KOPT-K1 (cell line): ENCODE measurements around the gene CALML5.

Experiments used
- H3K27ac ChIP-seq: fragments of 200-600 bp; sonication (generic); 2 replicates; pipeline ENCODE4 v1.5.1; 2016; ENCODE audit warnings: antibody characterized with exemption, mild to moderate bottlenecking, low read depth, low read length; ENCODE audit not compliant: poor library complexity, severe bottlenecking
- H3K36me3 ChIP-seq: fragments of 200-600 bp; sonication (generic); 2 replicates; pipeline ENCODE4 v1.5.1; 2017; ENCODE audit warnings: antibody characterized with exemption, mild to moderate bottlenecking, low read length, moderate library complexity; ENCODE audit not compliant: insufficient read depth
- H3K9me3 ChIP-seq: fragments of 200-600 bp; sonication (generic); 2 replicates; pipeline ENCODE4 v1.5.1; 2017; ENCODE audit warnings: antibody characterized with exemption, low read length, mild to moderate bottlenecking; ENCODE audit not compliant: insufficient read depth, poor library complexity, severe bottlenecking

CALML5 gene

GRCh38 chr10:5537684-5538083 is 38.3 kb upstream of the CALML5 start:
- H3K9me3 ChIP-seq = peaks cover 21% of the 10 kb centered on the region
- no peak overlapping the region for H3K27ac ChIP-seq
- no peaks in the 10 kb centered on the region for H3K36me3 ChIP-seq

DNA sequence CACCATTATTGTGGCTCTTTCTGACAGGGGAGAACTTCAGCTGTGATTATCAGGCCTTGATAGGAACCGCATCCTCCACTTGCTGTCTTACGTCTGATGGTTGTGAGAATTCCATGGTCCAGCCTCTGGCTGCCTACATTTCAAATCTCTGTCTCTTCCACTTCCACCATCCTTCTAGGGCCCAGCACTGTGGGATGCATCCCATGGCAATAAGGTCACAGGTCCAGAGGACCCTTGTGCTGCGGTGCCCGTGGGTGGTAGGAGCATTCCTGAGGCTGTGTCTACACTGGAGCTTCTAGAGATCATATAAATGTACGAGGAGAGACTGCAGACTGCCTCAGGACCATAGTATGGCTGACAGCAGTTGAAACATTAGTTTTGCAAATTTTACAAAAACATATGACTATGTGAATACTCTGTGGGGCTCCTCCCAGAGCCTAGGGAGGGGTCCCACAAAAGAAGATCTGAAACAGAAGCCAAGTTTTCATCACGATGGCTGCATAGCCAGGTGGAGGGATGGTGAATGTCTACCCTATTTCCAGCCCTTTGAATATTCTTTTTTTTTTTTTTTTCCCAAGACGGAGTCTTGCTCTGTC is 37.2 kb upstream of the CALML5 start:
- no peaks in the 10 kb centered on the region for H3K36me3 ChIP-seq
- no peak overlapping the region for H3K27ac ChIP-seq

DNA sequence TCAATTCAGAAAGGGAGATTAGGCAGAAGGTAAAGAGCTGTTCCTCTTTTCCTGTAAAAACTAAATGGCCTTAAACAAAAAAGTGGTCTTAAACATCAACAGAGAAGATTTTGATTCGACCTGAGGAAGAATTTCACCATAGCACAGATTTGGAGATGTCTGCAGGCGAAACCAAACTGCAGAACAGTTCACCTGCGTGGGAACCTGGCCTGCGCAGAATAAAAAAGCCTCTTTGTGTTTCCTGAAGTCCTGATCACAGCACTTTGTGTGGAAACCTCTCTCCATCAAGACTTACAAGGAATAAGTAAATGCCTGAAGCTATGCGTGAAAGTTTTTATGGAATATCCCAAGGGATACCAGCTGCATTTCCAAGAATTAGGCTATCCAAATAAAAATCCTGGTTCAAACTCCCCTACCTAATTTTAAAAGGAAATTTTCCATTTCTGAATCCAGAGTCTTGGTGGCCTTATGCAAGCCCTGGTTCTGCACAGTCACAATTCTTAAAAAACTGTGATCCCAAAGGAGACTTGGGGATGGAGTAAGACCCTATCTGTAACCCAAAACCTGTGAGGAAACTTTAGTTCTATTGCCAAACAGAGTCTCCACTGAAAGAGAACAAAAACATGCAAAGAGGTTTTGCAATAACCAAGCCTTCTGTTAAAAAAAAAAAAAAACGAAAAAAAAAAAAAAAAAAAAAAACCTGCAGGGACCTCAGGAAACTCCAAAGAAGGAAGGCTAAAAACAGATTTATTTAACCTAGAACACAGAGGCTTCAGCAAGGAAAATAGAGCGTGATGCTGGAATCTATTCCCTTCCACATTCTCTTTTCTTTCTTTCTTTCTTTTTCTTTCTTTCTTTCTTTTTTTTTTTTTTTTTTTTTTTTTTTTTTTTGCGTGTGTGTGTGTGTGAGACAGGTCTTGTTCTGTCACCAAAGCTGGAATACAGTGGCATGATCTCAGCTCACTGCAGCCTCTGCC is 35.8 kb upstream of the CALML5 start:
- Histone ChIP-seq H3K36me3 (no peaks in the 10 kb centered on the region), H3K27ac (no peak overlapping the region), H3K9me3 (no peaks in the 10 kb centered on the region)

More for the DNA sequence above, 37.2 kb upstream of the CALML5 start:
- H3K9me3 ChIP-seq = peaks cover 10% of the 10 kb centered on the region

DNA sequence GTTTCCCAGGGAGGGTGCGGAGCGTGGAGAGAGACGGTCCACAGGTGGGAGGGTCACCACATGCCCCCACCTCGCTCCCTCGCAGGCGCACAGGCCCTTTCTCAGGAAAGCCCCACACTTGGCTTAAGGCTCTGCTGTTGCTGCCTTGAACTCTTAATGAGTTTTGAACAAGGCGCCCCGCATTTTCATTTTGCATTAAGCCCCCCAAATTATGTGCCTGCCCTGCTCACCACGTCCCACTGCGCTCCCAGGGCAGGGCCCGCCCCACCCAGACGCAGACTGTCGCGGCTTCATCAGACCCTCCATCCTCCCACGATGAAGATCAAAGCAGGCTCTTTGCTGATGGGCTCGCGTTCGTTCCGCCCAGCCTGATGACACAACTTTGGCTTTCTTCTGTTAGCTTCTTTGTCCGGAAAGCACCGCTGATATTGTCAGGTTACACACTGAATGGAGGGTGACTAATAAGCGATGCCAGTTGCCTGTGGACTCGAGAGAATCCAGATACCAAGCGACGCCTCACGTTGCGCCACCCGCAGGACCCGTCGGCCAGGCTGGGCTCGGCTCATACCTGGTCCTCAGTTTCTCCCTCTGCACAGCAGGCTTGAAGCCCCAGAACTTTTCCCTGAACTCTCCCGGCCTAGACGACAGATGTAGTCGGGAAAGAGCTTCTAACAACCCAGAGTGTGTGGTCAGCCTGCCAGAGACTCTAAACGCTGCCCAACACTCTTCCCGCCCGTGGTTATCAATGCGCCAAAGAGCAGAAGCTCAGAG is 34.9 kb upstream of the CALML5 start:
- no peak overlapping the region for H3K27ac ChIP-seq
- H3K9me3 ChIP-seq = no peaks in the 10 kb centered on the region
- no peaks in the 10 kb centered on the region for H3K36me3 ChIP-seq

DNA sequence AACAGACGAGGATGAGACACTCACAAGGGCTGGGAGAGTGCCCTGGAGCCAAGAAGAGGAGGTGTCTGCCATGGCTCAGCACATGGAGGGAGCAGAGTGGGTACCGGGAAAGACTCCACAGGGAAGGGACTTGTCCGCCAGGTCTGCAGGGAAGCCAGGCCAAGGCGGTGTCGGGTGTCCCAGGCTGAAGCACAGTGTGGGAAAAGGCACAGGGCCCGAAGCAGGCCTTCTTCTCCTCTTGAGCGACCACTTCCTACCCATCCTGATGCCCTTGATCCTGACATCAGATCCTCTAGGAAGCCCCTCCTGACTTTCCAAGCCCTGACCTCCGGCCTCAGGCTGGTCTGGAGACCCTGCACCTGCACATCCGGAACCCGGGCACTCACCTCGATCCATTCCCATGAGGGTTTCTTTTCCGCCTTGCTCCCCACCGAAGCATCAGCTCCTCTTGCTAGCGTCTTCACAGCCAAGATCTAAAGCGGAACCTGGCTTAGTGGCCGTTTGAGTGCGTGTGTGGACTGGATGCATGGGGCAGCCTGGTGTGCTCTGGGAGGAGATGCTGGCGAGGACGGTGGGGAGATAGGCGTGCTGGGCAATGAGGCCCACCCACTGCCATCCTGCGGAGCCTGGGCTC is 33.8 kb upstream of the CALML5 start:
- Histone ChIP-seq H3K36me3 (no peaks in the 10 kb centered on the region), H3K27ac (no peak overlapping the region), H3K9me3 (no peaks in the 10 kb centered on the region)

- no peaks in the 10 kb centered on the region for H3K36me3 ChIP-seq
- no peaks in the 10 kb centered on the region for H3K9me3 ChIP-seq
Observed at GRCh38 chr10:5532618-5533097, 33.3 kb upstream of the CALML5 start.

GRCh38 chr10:5532307-5532605 is 32.9 kb upstream of the CALML5 start:
- Histone ChIP-seq H3K27ac (no peak overlapping the region), H3K9me3 (no peaks in the 10 kb centered on the region), H3K36me3 (no peaks in the 10 kb centered on the region)

More at GRCh38 chr10:5532618-5533097, 33.3 kb upstream of the CALML5 start:
- no peak overlapping the region for H3K27ac ChIP-seq

GRCh38 chr10:5531558-5532306 is 32.4 kb upstream of the CALML5 start:
- H3K27ac ChIP-seq = no peak overlapping the region
- no peaks in the 10 kb centered on the region for H3K9me3 ChIP-seq
- no peaks in the 10 kb centered on the region for H3K36me3 ChIP-seq

GRCh38 chr10:5530846-5531557 is 31.6 kb upstream of the CALML5 start:
- no peak overlapping the region for H3K27ac ChIP-seq
- no peaks in the 10 kb centered on the region for H3K36me3 ChIP-seq

GRCh38 chr10:5530412-5530806 is 31.0 kb upstream of the CALML5 start:
- Histone ChIP-seq H3K27ac (no peak overlapping the region), H3K36me3 (no peaks in the 10 kb centered on the region), H3K9me3 (no peaks in the 10 kb centered on the region)

More at GRCh38 chr10:5530846-5531557, 31.6 kb upstream of the CALML5 start:
- H3K9me3 ChIP-seq = no peaks in the 10 kb centered on the region

DNA sequence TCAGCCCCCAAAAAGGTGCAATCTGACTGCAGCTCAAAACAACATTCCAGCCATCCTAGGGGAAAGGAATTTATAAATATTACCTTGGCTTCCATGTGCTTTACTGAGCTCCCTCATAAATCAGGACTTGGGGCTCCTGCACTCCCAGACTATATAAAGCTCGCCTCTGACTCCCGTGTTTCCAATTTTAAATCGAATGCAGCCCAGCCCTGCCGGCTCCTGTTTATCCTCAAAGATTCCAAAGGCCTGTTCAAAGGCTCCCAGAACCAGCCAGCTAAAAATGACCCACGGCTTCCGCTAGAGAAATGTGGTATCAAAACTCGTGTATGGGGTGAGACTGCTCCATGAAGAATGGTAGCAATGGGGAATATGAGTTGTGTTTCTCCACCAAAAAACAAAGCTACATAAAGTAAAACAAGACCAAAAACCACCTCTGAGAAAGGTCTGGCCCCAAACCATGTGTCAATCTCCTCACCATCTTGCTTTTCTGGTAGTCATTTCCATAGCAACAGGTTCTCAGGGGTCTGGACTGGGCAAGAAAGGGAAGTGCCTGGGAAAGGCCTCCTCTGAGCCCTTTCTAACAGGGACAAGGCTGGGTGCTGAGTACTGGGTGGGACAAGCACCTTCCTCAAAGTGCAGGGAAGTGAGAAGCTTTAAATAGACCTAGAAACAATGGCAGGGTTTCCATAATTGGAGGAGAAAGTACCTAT is 30.5 kb upstream of the CALML5 start:
- no peak overlapping the region for H3K27ac ChIP-seq
- no peaks in the 10 kb centered on the region for H3K9me3 ChIP-seq
- H3K36me3 ChIP-seq = no peaks in the 10 kb centered on the region

- Histone ChIP-seq H3K9me3 (no peaks in the 10 kb centered on the region), H3K27ac (no peak overlapping the region), H3K36me3 (no peaks in the 10 kb centered on the region)
Observed at GRCh38 chr10:5528989-5529701, 29.8 kb upstream of the CALML5 start.
